CD4-positive, alpha-beta T cell treated with Interleukin-10 for 1 hour (primary cell): ENCODE results near the gene RIMKLB.

Experiments
- DNase-seq: peaks from one replicate; pipeline ENCODE4 v3.0.0-alpha.2; 2020

The RIMKLB gene, protein sequence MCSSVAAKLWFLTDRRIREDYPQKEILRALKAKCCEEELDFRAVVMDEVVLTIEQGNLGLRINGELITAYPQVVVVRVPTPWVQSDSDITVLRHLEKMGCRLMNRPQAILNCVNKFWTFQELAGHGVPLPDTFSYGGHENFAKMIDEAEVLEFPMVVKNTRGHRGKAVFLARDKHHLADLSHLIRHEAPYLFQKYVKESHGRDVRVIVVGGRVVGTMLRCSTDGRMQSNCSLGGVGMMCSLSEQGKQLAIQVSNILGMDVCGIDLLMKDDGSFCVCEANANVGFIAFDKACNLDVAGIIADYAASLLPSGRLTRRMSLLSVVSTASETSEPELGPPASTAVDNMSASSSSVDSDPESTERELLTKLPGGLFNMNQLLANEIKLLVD

DNA sequence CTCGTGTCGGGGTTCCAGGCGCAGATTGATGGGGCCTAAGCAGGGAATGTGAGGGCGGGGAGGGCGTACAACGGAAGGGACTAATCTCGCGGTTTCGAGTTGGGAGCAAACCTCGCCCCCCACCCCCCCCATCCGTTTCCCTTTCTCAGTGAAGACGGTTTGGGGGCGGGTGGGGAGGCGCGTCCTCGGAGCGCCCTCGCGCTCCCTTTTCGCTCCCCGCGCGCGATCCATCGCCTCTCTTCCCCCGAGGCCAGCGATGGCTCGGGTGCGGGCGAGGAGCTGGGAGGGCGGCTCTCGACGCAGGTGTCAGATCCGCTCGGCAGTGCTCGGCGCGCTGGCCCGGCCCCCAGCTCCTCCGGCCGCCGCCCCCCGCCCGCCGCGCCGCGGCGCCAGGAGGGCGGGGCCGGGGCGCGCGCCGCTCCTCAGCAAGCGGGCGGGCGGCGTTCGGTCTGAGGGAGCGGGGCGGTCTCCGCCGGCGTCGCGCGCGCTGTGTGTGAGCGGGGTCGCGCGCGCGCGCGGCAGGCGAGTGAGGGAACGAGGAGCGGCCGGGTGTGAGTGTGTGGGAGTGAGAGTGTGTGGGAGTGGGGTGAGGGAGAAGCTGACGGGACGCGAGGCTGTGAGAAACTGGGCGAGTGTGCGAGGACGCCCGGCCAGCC is at the start of gene RIMKLB:
Gene RIMKLB, plus strand, starts transcription at position 516 of the 656 bp plus-strand sequence. CDS start 15,876 bp downstream, outside the sequence.
- peak; percentile 81 for DNase-seq

DNA sequence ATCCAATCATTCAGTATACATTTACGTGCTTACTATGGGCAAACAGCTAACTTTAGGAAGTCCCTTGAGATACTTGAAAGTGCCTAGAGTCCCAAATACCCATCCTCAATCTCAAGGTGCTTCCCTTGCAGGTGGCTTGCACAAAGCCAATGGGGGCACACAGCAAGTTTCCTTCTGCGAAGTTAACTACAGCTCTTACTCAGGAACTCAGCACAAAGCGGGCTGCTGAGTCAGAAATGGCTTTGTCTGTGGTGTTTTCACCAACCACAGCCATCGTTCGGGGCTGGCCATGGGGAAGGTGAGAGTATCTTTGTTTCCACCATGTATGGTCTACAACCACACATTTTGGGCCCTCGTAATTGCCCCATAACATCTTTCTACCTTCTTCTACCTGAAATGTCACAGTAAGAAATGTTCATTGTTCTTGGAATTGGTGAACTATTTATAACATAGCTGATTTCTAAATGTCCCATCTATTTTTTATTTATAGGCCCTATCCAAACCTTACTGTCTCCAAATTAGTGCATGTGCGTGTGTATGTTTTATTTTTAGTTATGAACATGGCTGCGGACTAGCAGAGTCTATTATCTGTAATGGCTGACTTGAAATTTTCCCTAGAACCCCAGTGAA is 49.1 kb upstream of the RIMKLB start:
- peak; percentile 25 for DNase-seq

DNA sequence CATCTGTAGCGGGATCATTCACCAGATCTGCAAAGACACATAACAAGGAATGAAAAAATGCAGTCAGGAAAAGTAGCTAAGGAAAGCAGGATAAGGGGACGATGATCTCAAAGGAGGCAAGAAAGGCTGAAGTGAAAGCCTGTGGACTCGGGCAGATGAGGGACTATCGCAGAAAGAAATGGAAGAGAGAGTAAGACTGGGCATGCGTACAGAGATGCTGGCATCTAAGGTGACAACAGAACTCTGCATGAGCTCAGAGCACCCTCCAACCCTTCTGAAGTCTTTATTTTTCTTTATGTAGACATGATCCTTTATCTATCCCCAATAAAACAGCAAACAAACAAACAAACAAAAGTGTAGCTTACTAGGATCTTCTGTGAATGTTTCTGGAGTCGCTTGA is 42.4 kb upstream of the RIMKLB start:
- DNase-seq: no peak

DNA sequence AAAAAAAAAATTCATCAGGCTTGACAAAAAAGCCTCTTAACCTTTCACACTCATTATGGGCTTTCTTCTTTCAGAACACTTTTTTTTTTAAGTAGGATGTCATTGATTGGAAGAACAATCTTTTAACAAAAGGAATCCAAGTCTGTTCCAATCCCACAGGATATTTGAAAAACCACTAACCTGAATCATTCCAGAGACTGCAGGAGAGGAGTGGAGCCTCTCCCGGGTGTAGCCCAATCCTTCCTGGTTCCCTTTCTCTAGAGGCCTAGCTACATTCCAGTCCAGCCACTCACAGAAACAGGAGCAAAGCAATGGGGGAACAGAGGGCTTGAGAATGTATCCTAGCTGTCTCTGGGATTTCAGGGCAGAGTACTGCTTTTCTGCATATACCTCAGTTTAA is 39.4 kb upstream of the RIMKLB start:
- no peak for DNase-seq

DNA sequence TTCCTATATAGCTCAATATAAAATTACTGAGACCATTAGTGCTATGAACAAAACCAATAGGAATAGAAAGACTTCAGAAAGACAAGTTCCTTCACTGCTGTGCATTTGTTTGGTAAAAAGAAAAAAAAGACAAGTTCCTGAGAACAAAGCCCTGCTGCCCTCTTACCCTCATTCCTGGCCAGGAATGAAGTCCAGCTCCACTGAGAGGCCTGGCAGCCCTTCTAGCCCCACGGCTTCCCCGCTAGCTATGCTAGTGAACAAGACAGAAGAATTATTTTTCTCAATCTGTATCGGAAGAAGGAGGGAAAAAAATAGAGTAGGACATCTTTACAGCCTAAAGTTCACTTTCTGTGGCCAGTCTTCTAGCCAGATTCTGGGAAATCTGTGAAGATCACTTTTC is 36.8 kb upstream of the RIMKLB start:
- no peak for DNase-seq

DNA sequence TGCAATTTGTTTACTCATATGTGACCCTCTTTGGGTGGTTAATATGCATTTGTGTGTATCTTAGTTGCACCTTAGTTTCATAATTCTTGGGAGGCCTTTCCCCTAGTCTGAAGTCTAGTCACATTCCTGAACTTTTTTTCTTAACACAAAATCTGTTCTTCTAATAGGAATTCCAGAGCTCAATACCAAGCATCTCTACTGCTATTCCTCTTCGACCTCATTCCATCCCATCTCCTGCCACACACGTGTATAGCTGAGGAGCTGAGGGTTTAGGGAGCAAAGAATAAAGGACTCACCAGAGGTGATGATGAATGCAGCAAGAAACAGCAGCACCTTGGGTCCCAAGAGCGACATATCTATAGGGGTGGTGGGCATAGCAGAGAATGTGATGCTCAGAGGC is 36.0 kb upstream of the RIMKLB start:
- DNase-seq: no peak

DNA sequence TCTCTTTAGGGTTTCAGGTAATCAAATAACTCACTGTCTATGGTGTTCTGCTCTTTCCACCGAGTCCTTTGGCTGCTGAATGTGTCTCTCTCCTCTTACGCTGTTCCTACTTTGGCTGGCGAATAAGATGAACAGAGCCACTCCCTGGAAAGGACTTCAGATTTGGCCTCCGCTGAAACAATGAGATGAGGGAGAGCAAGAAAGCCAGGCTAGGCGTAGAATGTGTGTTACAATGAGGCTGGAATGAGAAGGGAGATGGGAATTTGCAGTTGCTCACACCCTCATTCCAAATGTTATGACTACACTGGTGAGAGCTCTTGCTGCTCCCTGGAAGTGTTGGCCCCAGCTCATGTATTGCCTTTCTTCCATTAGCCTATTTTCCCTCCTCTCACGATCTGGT is 35.2 kb upstream of the RIMKLB start, which contains the start of gene MFAP5:
Gene MFAP5, minus strand, starts transcription at position 234 of the 400 bp plus-strand sequence. CDS start 722 bp downstream, outside the sequence.
- no peak for DNase-seq

DNA sequence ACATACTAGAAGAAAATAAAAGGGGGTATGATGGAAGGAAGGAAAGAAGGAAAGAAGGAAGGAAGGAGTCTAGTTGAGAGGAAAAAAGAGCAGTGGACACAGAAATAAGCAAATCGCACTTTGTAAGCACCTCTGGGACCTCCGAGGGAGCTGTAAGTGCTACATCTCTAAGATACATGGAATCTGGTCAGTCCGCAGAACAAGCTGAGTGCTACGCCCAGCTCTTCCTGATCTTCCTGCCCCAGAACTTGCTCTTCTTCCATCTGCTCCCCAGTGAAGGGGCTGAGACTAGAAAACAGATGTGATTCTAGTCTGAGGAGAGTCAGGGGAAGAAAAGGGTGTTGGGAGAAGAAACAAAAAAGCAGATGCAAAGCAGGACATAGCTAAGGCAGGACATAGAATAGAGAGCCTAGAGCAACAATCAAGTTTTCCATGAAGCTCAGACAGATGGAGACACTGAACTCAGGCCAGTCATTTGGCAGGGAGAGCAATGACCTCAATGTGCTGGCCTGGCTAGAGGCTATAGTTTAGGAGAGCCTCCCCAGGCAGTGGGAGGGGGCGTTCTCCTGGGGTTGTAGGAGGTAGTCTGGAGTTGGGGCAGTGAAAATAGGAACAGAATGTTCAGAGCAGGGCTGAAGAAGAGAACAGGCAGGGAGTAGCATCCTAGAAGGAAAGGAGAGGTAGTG is 33.4 kb upstream of the RIMKLB start:
- no peak for DNase-seq

DNA sequence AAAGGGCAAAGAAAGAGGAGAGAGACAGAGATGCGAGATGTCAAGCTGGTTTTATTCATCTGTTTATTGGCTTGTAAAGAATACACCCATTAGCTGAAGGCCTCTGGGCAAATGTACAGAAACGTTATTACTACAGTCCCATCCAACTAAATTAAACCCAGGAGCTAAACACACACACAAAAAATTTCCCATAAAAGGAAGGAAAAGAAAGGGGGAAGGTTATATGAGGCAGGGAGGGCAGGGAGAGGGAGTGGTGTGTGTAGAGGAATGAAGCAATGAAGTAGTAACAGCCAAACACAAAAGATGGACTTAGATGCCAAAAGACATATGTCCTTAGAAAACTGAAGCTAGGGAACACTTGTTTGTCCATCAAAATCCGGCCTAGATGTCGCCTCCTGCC is 32.0 kb upstream of the RIMKLB start:
- DNase-seq: no peak

DNA sequence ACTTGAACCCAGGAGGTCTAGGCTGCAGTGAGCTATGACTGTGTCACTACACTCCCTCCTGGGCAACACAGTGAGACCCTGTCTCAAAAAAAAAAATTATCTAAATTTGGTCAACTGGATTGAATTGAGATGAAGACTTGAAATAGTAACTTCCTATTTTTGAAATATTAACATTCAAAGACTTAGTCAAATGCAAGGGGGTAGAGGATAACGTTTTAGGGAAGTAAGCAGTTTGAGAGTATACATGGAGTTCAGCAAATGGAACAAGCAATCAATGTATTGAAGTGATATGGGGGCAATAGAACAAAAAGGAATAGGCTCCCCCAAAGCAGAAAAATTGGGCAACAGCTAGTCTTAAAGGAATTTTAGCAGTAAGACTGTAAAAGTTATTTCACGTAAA is 30.5 kb upstream of the RIMKLB start:
- no peak for DNase-seq

DNA sequence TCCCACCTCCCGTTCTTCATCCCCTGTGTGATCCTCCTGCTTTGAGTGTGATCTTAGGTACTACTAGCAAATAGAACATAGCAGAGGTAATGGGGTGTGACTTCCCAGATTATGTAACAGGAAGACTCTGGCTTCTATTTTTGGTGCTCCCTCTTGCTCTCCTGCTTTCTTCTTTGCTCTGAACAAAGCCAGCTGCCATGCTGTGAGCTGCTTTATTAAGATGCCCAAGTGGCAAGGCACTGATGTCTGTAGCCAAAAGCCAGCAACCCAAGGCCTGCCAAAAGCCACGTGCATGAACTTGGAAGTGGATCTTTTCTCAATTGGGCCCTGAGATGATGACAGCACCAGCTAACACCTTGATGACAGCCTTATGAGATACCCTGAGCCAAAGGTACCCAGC is 29.4 kb upstream of the RIMKLB start:
- no peak for DNase-seq

DNA sequence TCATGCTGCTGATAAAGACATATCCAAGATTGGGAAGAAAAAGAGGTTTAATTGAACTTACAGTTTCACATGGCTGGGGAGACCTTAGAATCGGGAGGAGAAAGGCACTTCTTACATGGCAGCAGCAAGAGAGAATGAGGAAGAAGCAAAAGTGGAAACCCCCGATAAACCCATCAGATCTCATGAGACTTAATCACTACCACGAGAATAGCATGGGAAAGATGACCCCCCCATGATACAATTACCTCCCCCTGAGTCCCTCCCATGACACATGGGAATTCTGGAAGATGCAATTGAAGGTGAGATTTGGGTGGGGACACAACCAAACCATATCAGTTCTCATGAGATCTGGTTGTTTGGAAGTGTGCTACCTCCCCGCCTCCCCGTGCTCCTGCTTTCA is 25.4 kb upstream of the RIMKLB start:
- DNase-seq: no peak

DNA sequence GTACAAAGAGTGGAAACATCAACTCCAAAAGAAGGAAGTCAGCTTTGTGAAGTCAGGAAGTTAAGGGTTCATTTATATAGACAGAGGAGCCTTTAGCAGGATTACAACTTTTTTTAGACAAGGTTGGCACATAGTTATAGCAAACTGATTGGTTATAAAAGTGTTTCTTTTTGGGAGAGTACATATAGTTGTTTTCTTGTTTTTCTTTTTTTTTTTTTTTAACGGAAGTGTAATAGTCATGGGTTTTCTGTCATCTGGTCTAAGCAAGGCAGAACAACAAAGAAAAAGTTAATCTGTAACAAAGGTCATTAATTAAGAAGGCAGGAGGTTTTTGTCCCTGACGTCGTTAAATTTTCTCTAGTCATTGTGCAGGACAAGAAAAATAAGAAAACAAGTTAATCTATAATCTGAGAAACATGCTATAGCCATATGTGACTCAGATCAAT is 22.2 kb upstream of the RIMKLB start:
- DNase-seq: no peak

DNA sequence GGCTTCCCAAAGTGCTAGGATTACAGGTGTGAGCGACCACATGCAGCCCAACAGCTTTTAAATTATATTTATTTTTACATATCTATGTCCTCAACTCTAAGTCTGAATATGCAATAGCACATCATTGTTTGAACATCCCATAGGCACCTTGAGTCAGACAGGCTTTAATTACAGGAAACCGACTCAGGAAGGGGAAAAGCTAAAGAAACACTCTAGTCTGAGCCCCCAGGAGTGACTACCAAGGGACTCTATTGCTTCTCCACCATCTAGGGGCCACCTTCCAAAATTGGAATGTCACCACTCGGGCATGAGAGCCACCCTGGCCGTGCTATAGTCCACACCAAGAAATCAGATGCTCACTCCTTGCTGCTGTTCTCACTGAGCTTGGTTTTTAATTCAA is 21.1 kb upstream of the RIMKLB start:
- no peak for DNase-seq

DNA sequence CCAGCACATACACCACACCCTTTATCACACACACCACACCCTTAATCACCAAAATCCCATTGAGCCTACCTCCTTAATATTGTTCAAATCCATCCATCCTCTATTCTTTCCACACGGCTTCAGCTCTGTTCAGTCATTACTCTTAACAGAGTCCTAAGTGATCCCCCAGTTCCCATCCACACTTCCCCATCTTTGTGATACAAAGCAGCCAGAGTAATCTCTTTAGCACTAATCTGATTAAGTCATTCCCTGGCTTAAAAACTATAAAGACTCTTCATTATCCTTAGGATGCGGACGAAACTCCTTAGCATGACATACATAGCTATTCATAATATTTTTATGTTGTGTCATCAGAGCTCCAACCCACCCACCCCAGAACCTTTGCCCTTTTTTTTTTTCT is 20.4 kb upstream of the RIMKLB start:
- DNase-seq: no peak

DNA sequence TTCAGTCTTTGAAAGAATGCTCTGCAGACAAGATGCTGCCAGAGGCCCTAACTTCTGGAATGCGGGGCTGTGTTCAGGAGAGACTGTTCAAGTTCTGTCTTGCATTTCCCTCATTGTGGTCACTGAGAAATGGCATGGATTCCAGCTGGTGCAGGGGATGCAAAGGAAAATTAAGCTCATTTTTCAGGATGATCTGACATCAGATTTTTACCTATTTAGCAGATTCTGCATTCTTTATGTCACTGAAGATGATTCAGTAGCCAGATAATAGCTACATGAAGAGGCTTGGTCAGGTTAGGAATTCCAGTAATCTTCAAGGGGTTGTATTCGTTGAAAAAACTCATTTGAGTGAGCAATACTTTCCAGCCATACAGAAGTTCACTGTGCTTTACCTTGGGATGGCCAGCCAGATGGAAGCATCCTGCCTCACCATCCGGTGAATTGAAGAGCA is 19.1 kb upstream of the RIMKLB start:
- no peak for DNase-seq

DNA sequence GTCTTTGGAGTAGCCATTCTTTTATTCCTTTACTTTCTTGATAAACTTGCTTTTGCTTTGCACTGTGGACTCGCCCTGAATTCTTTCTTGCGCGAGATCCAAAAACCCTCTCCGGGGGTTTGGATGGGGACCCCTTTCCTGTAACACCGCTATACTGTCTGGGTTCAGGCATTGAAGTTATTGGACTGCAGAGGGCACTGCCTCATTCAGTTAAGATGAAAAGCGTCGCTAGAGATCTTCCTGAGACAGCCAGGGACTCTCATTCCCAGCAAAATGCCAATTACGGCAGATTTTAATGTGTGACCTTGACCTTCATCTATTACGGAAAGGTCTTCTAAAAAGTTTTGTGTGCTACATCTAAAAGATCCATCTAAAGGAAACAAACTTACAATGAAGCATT is 17.3 kb upstream of the RIMKLB start:
- no peak for DNase-seq

DNA sequence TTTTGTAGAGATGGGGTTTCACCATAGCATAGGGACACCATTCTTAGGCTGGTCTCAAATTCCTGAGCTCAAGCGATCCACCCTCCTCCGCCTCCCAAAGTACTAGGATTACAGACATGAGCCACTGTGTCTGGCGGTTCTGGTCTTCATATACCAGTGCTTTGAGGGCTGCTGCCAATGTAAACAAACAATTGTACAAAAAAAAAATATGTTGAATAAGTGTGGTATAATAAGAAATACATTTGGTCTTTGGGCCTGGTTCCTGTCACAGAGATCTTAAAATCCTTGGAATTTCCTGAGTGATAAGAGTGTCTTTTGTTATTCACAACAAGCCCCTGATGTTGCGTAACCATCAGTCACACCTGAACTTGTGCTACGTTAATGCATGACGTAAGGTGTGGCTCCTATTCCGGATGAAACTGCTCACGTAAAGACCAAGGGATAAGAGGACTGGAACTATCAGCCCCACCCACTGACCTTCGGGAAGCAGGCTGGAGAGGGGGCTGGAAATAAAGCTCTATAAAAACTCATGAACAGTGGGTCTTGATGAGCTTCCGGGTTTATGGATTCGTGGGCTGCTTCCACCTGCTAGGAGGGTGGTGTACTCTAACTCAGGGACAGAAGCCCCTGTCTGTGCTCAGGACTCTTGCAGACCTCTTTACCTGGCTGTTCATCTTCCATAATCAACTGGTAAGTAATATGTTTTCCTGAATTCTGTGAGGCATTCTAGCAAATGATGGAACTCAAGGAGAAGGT is 16.5 kb upstream of the RIMKLB start:
- DNase-seq: no peak

DNA sequence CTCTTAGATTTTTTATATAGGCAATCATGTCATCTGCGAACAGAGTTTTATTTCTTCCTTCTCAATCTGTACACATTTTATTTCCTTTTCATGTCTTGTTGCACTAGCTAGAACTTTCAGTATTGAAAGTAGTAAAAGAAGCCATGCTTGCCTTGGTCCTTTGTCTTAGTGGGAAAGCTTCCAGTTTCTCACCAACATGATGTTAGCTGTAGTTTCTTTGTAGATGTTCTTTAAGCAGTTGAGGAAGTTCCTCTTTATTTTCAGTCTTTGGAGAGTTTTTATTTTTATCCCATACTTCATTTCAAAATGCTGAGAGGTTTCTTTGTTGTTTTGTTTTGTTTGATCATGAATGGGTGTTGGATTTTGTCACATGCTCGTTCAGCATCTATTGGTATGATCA is 12.7 kb upstream of the RIMKLB start:
- DNase-seq: no peak

DNA sequence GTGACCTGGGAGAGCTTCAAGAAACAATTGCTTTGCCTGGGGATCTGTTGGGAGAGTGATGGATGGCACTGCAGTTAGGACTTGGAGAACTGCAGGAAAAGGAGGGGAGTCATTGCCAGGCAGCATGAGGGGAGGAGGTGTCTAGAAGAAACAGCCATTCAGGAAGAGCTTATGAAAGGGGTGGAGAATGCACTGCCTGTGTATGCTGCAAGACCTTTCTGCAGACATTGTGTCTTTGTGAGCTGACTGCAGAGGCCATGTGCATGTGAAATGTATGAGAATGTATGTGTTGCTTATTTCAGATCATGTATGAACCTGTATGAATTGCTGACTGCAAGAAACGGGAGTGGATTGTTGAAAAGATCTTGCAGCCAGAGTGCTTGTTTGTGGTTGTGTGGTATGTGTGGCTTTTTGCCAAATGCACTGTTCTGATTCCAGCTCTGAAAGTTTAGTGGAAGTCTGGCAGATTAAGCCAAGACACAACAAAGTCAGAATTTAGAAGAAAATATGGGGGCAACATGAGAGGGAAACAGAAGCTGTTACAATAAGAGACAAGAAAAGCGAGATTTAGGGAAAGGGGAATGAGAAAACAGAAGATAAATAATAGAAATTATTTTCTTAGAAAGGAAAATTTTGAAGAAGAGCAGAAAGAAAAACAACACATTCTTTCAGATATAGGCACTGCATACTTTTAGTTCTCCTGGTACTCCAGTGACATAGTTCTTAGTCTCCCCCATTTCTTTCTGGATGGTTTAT is 9.8 kb upstream of the RIMKLB start:
- no peak for DNase-seq

DNA sequence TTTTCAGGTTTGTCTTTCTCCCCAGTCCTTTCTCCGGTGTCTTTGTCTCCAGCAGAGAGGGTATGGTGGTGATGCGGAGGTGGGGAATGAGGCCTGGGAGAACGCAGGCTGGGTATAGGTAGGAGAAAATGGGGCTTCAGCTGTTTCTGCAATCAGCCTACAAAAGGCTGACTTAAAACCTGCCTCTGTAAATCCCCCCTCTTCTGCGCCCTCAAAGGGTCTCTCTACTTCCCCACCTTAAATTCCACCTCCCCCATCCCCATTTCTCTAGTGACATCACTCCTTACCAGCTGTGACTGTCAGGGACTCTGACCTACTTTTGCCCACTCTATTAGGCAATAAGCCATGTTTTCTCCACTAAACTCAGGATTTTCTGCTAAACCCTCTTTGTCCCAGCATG is 8.1 kb upstream of the RIMKLB start:
- DNase-seq: no peak

DNA sequence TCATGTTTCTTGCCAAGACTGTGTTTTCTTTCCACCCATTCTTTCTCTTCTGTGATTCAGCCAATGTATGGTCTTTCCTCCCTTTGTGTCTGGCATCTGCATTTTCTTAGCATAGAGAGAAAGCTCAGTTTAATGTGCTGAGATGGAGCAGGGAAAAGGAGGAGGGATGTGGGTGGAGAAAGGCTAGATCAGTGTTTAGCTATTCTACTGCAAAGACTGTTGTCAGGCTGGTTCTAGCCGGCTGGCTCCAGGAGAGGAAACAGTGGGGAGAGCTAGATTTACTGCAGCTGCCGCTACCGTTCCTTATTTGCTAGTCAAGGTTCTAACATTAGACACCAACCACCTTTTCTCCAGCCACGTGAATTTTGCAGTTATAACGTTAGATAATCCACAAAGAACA is 5.2 kb upstream of the RIMKLB start:
- no peak for DNase-seq
